ENCODE data around the gene RUNX2.

The RUNX2 gene

GRCh38 chr6:45415315-45415714, 87.2 kb downstream of the RUNX2 start:
- Histone ChIP-seq H3K27me3 (replicated peaks; ENCODE audit: control insufficient read depth, insufficient read depth, low read length) (peaks cover 2% of the 10 kb centered on the region; the same call in 1 of the 2 replicates), H3K36me3 (ENCODE audit: control insufficient read depth, insufficient read depth, low read length) (no peaks in the 10 kb centered on the region), H3K4me3 (replicated peaks; ENCODE audit: low read depth, low read length) (no peak overlapping the region)
- TF ChIP-seq CTCF (IDR thresholded peaks at IDR 0.05; ENCODE audit: insufficient read depth, low read length, poor library complexity, severe bottlenecking): no peak
- no peak for DNase-seq (ENCODE audit: extremely low read depth, insufficient read length)

GRCh38 chr6:45415788-45416518, 87.8 kb downstream of the RUNX2 start:
- TF ChIP-seq CTCF (IDR thresholded peaks at IDR 0.05; ENCODE audit: insufficient read depth, low read length, poor library complexity, severe bottlenecking): no peak
- Histone ChIP-seq H3K27me3 (replicated peaks; ENCODE audit: control insufficient read depth, insufficient read depth, low read length) (peaks cover 2% of the 10 kb centered on the region; the same call in 1 of the 2 replicates), H3K36me3 (ENCODE audit: control insufficient read depth, insufficient read depth, low read length) (no peaks in the 10 kb centered on the region), H3K4me3 (replicated peaks; ENCODE audit: low read depth, low read length) (no peak overlapping the region)
- no peak for DNase-seq (ENCODE audit: extremely low read depth, insufficient read length)

GRCh38 chr6:45416700-45417099, 88.6 kb downstream of the RUNX2 start:
- H3K4me3 ChIP-seq (replicated peaks; ENCODE audit: low read depth, low read length): no peak overlapping the region
- H3K36me3 ChIP-seq (ENCODE audit: control insufficient read depth, insufficient read depth, low read length): no peaks in the 10 kb centered on the region
- DNase-seq (ENCODE audit: extremely low read depth, insufficient read length): no peak
- TF ChIP-seq CTCF (IDR thresholded peaks at IDR 0.05; ENCODE audit: insufficient read depth, low read length, poor library complexity, severe bottlenecking): no peak
- H3K27me3 ChIP-seq (replicated peaks; ENCODE audit: control insufficient read depth, insufficient read depth, low read length): peaks cover 2% of the 10 kb centered on the region; the same call in 1 of the 2 replicates

GRCh38 chr6:45417436-45417835, 89.3 kb downstream of the RUNX2 start:
- H3K27me3 ChIP-seq (replicated peaks; ENCODE audit: control insufficient read depth, insufficient read depth, low read length): peaks cover 2% of the 10 kb centered on the region; the same call in 1 of the 2 replicates
- TF ChIP-seq CTCF (IDR thresholded peaks at IDR 0.05; ENCODE audit: insufficient read depth, low read length, poor library complexity, severe bottlenecking): no peak
- no peak for DNase-seq (ENCODE audit: extremely low read depth, insufficient read length)
- no peak overlapping the region for H3K4me3 ChIP-seq (replicated peaks; ENCODE audit: low read depth, low read length)
- H3K36me3 ChIP-seq (ENCODE audit: control insufficient read depth, insufficient read depth, low read length): no peaks in the 10 kb centered on the region

GRCh38 chr6:45419571-45420082, 91.5 kb downstream of the RUNX2 start:
- no peak for DNase-seq (ENCODE audit: extremely low read depth, insufficient read length)
- TF ChIP-seq CTCF (IDR thresholded peaks at IDR 0.05; ENCODE audit: insufficient read depth, low read length, poor library complexity, severe bottlenecking): no peak
- no peak overlapping the region for H3K4me3 ChIP-seq (replicated peaks; ENCODE audit: low read depth, low read length)
- no peaks in the 10 kb centered on the region for H3K36me3 ChIP-seq (ENCODE audit: control insufficient read depth, insufficient read depth, low read length)
- peaks cover 2% of the 10 kb centered on the region; the same call in 1 of the 2 replicates for H3K27me3 ChIP-seq (replicated peaks; ENCODE audit: control insufficient read depth, insufficient read depth, low read length)
